ENCODE results near the gene ODAD4.

- TF ChIP-seq EZH2phosphoT487 (conservative IDR thresholded peaks at IDR 0.05; ENCODE audit: low read length) (no peak), CTCF (IDR thresholded peaks at IDR 0.05; ENCODE audit: insufficient read depth, low read length, poor library complexity, severe bottlenecking) (no peak)
Observed at GRCh38 chr17:41942626-41943373, 12.4 kb downstream of the ODAD4 start.

Measured in SU-DHL-6 (cell line).